Measurements from ENCODE around the gene TRIM63.

The TRIM63 gene

GRCh38 chr1:26016258-26016952, 51.0 kb downstream of the TRIM63 start:
- DNase-seq (ENCODE audit: low spot score): no peak

GRCh38 chr1:26015358-26015757, 52.1 kb downstream of the TRIM63 start:
- no peak for DNase-seq (ENCODE audit: low spot score)

GRCh38 chr1:26014179-26014578, 53.3 kb downstream of the TRIM63 start:
- no peak for DNase-seq (ENCODE audit: low spot score)

GRCh38 chr1:26012864-26013263, 54.6 kb downstream of the TRIM63 start:
- no peak for DNase-seq (ENCODE audit: low spot score)

- no peak for DNase-seq (ENCODE audit: low spot score)
These were observed 56.6 kb downstream of the TRIM63 start for GRCh38 chr1:26010825-26011224.

- no peak for DNase-seq (ENCODE audit: low spot score)
These were observed 57.5 kb downstream of the TRIM63 start for GRCh38 chr1:26009796-26010447.

GRCh38 chr1:26006710-26007109, 60.7 kb downstream of the TRIM63 start:
- no peak for DNase-seq (ENCODE audit: low spot score)

GRCh38 chr1:26005434-26006105, 61.9 kb downstream of the TRIM63 start:
- DNase-seq (ENCODE audit: low spot score): no peak

- DNase-seq (ENCODE audit: low spot score): no peak
These were observed 63.7 kb downstream of the TRIM63 start for GRCh38 chr1:26003756-26004155.

GRCh38 chr1:26003262-26003661, 64.2 kb downstream of the TRIM63 start:
- no peak for DNase-seq (ENCODE audit: low spot score)

Data from COLO829 (cell line).